ENCODE measurements around the gene HIP1R. TPM values are rescaled to one million over a fixed set of nuclear protein-coding genes. Genes with fewer than 3 reads are reported as not detected.
A peak's percentile ranks its signal among the peaks of the same experiment; 100 is the strongest.
"Not testable (repeated sequence)": the region's sequence is repeated elsewhere in the genome, so short reads cannot be mapped to it uniquely, and the experiment has no call there.

The HIP1R gene
- polyA plus RNA-seq, 2 donors, result 23.1 to 32.7 TPM

GRCh38 chr12:122889761-122890520 is 54.7 kb downstream of the HIP1R start:
- H3K36me3 ChIP-seq (ENCODE audit: control insufficient read depth in 2 of 2, insufficient read depth in 2 of 2, low read length in 1 of 2), result peaks cover 0 to 3% of the 10 kb centered on the region in 2 donors
- no peaks in the 10 kb centered on the region for H3K9me3 ChIP-seq (ENCODE audit: control insufficient read depth in 2 of 2, insufficient read depth in 1 of 2, low read depth in 1 of 2, low read length in 1 of 2)
- H3K4me1 ChIP-seq (ENCODE audit: control insufficient read depth in 2 of 2, insufficient read depth in 2 of 2, low read length in 1 of 2), result peaks cover 8 to 18% of the 10 kb centered on the region in 2 donors
- no peaks in the 10 kb centered on the region for H3K27me3 ChIP-seq (ENCODE audit: control insufficient read depth in 1 of 2, insufficient read depth in 2 of 2, low read length in 2 of 2)
- peak overlapping the region in 1 of 2 donors; percentile 85 for H3K4me3 ChIP-seq (ENCODE audit: low read depth in 1 of 2, low read length in 2 of 2)
- WGBS, 2 donors, result 72% methylated on average over 13 of the region's 13 CpGs
- peak overlapping the region; percentile 97 to 98 for H3K27ac ChIP-seq (ENCODE audit: low read depth in 2 of 2, low read length in 1 of 2)

DNA sequence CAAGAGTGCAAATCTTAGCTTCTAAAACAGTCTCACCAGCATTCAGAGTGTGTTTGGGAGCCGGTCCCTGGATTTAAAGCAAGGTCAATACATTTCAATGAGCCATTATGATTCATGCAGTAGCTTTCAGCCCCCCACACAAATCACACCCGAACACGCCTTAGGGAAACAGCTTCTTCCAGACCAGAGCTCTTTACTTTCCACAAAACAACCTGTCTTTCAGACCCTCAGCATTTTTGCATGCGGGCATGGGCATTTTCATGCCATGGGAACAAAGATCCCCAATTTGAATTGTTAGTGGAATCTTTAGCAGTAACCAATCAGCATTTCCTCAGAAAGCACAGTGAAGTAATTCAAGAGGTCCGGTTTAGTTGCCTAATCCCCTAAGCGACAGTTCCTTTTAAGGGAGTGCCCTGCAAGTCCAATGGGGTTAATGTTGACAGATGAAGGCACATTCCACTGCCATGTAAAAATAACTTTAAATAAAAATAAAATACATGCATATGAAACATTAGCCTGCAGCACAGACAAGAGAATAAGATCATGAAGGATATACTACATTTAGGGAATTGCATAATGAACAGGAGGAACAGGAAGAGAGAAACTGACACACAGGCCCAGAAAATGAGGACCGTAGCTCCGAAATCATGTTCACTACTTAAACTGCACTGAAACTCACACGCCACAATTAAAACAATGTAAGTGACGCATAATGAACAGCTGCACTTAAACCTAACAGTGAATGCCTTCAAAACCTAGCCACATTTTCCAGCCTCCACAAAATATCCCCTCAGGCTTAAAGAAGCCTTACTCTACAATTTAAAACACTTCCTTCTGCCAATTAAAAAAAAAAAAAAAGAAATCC is 56.6 kb downstream of the HIP1R start:
- peak overlapping the region; percentile 86 to 93 for H3K27ac ChIP-seq (ENCODE audit: low read depth in 2 of 2, low read length in 1 of 2)
- H3K27me3 ChIP-seq (ENCODE audit: control insufficient read depth in 1 of 2, insufficient read depth in 2 of 2, low read length in 2 of 2), result no peaks in the 10 kb centered on the region
- peak overlapping the region; percentile 30 to 85 for H3K4me3 ChIP-seq (ENCODE audit: low read depth in 1 of 2, low read length in 2 of 2)
- H3K4me1 ChIP-seq (ENCODE audit: control insufficient read depth in 2 of 2, insufficient read depth in 2 of 2, low read length in 1 of 2), result peaks cover 5 to 15% of the 10 kb centered on the region in 2 donors
- H3K36me3 ChIP-seq (ENCODE audit: control insufficient read depth in 2 of 2, insufficient read depth in 2 of 2, low read length in 1 of 2), result no peaks in the 10 kb centered on the region
- H3K9me3 ChIP-seq (ENCODE audit: control insufficient read depth in 2 of 2, insufficient read depth in 1 of 2, low read depth in 1 of 2, low read length in 1 of 2), result no peaks in the 10 kb centered on the region
- 23 to 30% methylated on average over 10 of the region's 10 CpGs for WGBS, 2 donors

- Histone ChIP-seq H3K27ac (ENCODE audit: low read depth in 2 of 2, low read length in 1 of 2) (peak overlapping the region; percentile 85 to 93), H3K4me3 (ENCODE audit: low read depth in 1 of 2, low read length in 2 of 2) (peak overlapping the region; percentile 5 to 85)
- H3K36me3 ChIP-seq (ENCODE audit: control insufficient read depth in 2 of 2, insufficient read depth in 2 of 2, low read length in 1 of 2); H3K9me3 ChIP-seq (ENCODE audit: control insufficient read depth in 2 of 2, insufficient read depth in 1 of 2, low read depth in 1 of 2, low read length in 1 of 2); H3K27me3 ChIP-seq (ENCODE audit: control insufficient read depth in 1 of 2, insufficient read depth in 2 of 2, low read length in 2 of 2); H3K4me1 ChIP-seq (ENCODE audit: control insufficient read depth in 2 of 2, insufficient read depth in 2 of 2, low read length in 1 of 2): not testable (repeated sequence)
- WGBS, 2 donors, result 94% methylated on average over 9 of the region's 9 CpGs
Observed at GRCh38 chr12:122892724-122893123, 57.5 kb downstream of the HIP1R start.

DNA sequence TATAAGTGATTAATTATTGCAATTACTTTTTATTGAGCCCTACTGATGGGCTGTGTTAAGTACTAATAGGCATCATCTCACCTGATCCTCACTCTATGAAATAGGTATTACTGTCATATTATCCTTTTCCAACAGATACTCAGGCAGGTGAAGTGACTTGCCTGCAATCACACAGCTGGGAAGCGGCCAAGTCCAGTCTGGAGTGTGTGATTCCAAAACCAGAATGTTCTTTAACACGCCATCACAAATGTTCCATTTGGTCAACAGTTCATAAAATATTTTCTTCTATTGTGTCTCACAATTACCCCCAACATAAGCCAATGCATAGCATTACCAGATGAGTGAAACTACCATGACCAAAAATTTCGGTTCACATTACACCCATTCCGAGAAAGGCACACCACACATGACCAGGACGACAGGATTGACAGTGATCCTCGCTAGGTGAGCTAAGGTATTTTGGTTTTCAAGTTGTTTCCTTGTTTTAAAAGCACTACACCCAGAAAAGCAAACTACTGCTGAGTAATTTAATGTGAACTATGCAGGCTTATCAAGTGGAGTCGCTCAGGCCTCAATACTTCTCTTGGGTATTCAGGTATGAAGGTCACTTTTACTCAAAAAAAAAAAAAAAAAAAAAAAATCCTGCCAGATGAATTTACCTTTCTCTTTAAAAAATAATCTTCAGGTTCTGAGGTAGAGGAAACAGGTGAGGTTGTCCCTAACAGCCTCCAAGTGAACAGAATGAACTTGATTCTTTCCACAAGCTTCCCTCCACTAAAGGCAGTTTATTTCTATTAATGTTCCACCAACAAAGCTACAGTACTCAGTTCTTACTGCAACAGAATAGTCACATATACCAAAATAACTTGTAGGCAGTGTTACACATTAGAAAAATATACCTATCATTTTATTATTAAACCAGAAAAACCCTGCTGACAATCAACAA is 58.2 kb downstream of the HIP1R start:
- Histone ChIP-seq H3K36me3 (ENCODE audit: control insufficient read depth in 2 of 2, insufficient read depth in 2 of 2, low read length in 1 of 2) (no peaks in the 10 kb centered on the region), H3K27ac (ENCODE audit: low read depth in 2 of 2, low read length in 1 of 2) (peak overlapping the region; percentile 82 to 95), H3K4me1 (ENCODE audit: control insufficient read depth in 2 of 2, insufficient read depth in 2 of 2, low read length in 1 of 2) (peaks cover 5 to 6% of the 10 kb centered on the region in 2 donors), H3K9me3 (ENCODE audit: control insufficient read depth in 2 of 2, insufficient read depth in 1 of 2, low read depth in 1 of 2, low read length in 1 of 2) (no peaks in the 10 kb centered on the region), H3K27me3 (ENCODE audit: control insufficient read depth in 1 of 2, insufficient read depth in 2 of 2, low read length in 2 of 2) (no peaks in the 10 kb centered on the region), H3K4me3 (ENCODE audit: low read depth in 1 of 2, low read length in 2 of 2) (peak overlapping the region in 1 of 2 donors; percentile 85)
- 56 to 58% methylated on average over 7 of the region's 7 CpGs for WGBS, 2 donors

GRCh38 chr12:122894193-122895121 is 59.2 kb downstream of the HIP1R start:
- H3K9me3 ChIP-seq (ENCODE audit: control insufficient read depth in 2 of 2, insufficient read depth in 1 of 2, low read depth in 1 of 2, low read length in 1 of 2), result no peaks in the 10 kb centered on the region
- peaks cover 0 to 5% of the 10 kb centered on the region in 2 donors for H3K4me1 ChIP-seq (ENCODE audit: control insufficient read depth in 2 of 2, insufficient read depth in 2 of 2, low read length in 1 of 2)
- peak overlapping the region; percentile 74 to 85 for H3K4me3 ChIP-seq (ENCODE audit: low read depth in 1 of 2, low read length in 2 of 2)
- H3K27me3 ChIP-seq (ENCODE audit: control insufficient read depth in 1 of 2, insufficient read depth in 2 of 2, low read length in 2 of 2), result no peaks in the 10 kb centered on the region
- no peaks in the 10 kb centered on the region for H3K36me3 ChIP-seq (ENCODE audit: control insufficient read depth in 2 of 2, insufficient read depth in 2 of 2, low read length in 1 of 2)
- peak overlapping the region; percentile 89 to 95 for H3K27ac ChIP-seq (ENCODE audit: low read depth in 2 of 2, low read length in 1 of 2)
- WGBS, 2 donors, result 24 to 30% methylated on average over 15 of the region's 15 CpGs

DNA sequence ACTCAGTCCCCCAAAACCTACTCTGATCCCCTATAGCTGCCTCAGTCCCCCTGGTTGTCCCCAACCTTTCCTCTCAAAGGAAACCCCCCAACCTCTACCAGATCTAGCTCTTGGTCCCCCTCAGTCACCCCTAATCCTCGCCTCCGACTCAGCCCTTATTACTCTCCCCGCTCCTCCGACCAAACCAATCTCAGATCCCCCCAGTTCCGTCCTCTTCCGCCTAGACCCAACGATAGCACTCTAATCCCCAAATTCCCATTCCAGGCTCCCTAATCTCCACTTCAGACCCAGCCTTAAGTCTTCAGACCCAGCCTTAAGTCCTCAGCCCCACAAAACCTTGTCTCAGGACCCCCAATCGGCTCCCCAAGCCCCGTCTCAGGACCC is 60.1 kb downstream of the HIP1R start:
- WGBS, 2 donors, result 6 to 9% methylated on average over 9 of the region's 9 CpGs
- H3K4me3 ChIP-seq (ENCODE audit: low read depth in 1 of 2, low read length in 2 of 2), result peak overlapping the region; percentile 74 to 85
- no peaks in the 10 kb centered on the region for H3K9me3 ChIP-seq (ENCODE audit: control insufficient read depth in 2 of 2, insufficient read depth in 1 of 2, low read depth in 1 of 2, low read length in 1 of 2)
- H3K27me3 ChIP-seq (ENCODE audit: control insufficient read depth in 1 of 2, insufficient read depth in 2 of 2, low read length in 2 of 2), result no peaks in the 10 kb centered on the region
- peak overlapping the region; percentile 89 to 95 for H3K27ac ChIP-seq (ENCODE audit: low read depth in 2 of 2, low read length in 1 of 2)
- peaks cover 0 to 2% of the 10 kb centered on the region in 2 donors for H3K4me1 ChIP-seq (ENCODE audit: control insufficient read depth in 2 of 2, insufficient read depth in 2 of 2, low read length in 1 of 2)
- H3K36me3 ChIP-seq (ENCODE audit: control insufficient read depth in 2 of 2, insufficient read depth in 2 of 2, low read length in 1 of 2), result no peaks in the 10 kb centered on the region

- H3K4me1 ChIP-seq (ENCODE audit: control insufficient read depth in 2 of 2, insufficient read depth in 2 of 2, low read length in 1 of 2), result peaks cover 0 to 2% of the 10 kb centered on the region in 2 donors
Observed at GRCh38 chr12:122895704-122896636, 60.7 kb downstream of the HIP1R start, which contains the start of gene VPS37B. Gene VPS37B (minus strand): TSS chr12:122896124. CDS start chr12:122896062, 62 bp downstream.

GRCh38 chr12:122896662-122897061 is 61.4 kb downstream of the HIP1R start:
- Histone ChIP-seq H3K36me3 (ENCODE audit: control insufficient read depth in 2 of 2, insufficient read depth in 2 of 2, low read length in 1 of 2) (no peaks in the 10 kb centered on the region), H3K27ac (ENCODE audit: low read depth in 2 of 2, low read length in 1 of 2) (peak overlapping the region; percentile 23 to 56), H3K27me3 (ENCODE audit: control insufficient read depth in 1 of 2, insufficient read depth in 2 of 2, low read length in 2 of 2) (no peaks in the 10 kb centered on the region), H3K4me1 (ENCODE audit: control insufficient read depth in 2 of 2, insufficient read depth in 2 of 2, low read length in 1 of 2) (peaks cover 0 to 2% of the 10 kb centered on the region in 2 donors), H3K9me3 (ENCODE audit: control insufficient read depth in 2 of 2, insufficient read depth in 1 of 2, low read depth in 1 of 2, low read length in 1 of 2) (no peaks in the 10 kb centered on the region), H3K4me3 (ENCODE audit: low read depth in 1 of 2, low read length in 2 of 2) (no peak overlapping the region)
- WGBS, 2 donors, result 94% methylated on average over 7 of the region's 7 CpGs

More at GRCh38 chr12:122895704-122896636, 60.7 kb downstream of the HIP1R start, which contains the start of gene VPS37B:
- H3K27ac ChIP-seq (ENCODE audit: low read depth in 2 of 2, low read length in 1 of 2), result peak within 1 kb of the TSS; percentile 89 to 95
- H3K9me3 ChIP-seq (ENCODE audit: control insufficient read depth in 2 of 2, insufficient read depth in 1 of 2, low read depth in 1 of 2, low read length in 1 of 2), result no peaks in the 10 kb centered on the region
- H3K4me3 ChIP-seq (ENCODE audit: low read depth in 1 of 2, low read length in 2 of 2), result peak within 1 kb of the TSS; percentile 74 to 85
- no peaks in the 10 kb centered on the region for H3K27me3 ChIP-seq (ENCODE audit: control insufficient read depth in 1 of 2, insufficient read depth in 2 of 2, low read length in 2 of 2)
- WGBS, 2 donors, result 8 to 10% methylated on average over 66 to 81 of the region's 81 CpGs
- no peaks in the 10 kb centered on the region for H3K36me3 ChIP-seq (ENCODE audit: control insufficient read depth in 2 of 2, insufficient read depth in 2 of 2, low read length in 1 of 2)

Measured in esophagus (tissue), 2 donors.